Measurements from ENCODE around the gene ANKRD63.
A peak's percentile ranks its signal among the peaks of the same experiment; 100 is the strongest.

Gene ANKRD63

DNA sequence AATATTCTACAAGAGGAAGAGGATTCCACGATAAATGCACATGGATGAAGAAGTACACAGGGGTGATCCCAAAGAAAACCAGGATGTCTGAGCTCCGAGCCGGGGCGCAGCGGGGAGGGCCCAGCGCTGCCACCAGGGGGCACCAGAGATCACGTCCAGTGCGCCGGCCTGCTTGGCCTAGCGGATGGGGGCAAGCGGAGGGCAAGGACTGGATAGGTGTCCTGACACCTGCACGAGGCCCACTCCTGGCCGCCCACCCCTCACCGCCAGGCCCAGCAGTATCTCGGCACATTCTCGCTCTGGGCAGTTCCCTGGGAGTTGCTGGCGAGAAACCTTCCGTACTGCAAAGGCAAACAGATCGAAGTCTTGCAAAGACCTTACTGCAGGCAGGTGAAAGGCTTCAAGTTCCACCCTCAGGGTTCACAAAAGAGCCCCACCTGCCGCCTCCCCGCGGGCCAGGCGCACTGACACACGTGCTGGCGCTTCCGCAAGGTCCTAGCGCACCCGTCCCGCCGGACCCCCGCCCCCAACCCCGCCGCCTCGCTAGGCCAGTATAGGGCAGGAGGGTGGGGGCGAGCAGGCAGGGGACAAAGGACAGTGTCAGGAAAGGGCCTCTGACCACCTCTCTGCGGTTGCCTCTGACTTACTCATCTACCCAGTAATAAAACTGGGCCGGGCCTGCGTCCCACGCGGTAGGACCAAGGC is 3.3 kb downstream of the ANKRD63 start:
- Histone ChIP-seq H3K36me3 (ENCODE audit: control insufficient read depth, insufficient read depth, low read length) (no peaks in the 10 kb centered on the region), H3K79me2 (ENCODE audit: control insufficient read depth, insufficient read depth, low read length) (no peaks in the 10 kb centered on the region), H3K23ac (ENCODE audit: low read length) (no peak overlapping the region), H3K18ac (ENCODE audit: low read length) (no peak overlapping the region), H3K9ac (ENCODE audit: low read length) (no peak overlapping the region), H2BK15ac (replicated peaks; ENCODE audit: low read depth) (no peak overlapping the region), H4K8ac (ENCODE audit: low read depth, low read length) (no peak overlapping the region), H3K27me3 (ENCODE audit: insufficient read depth, low read length, poor library complexity) (peaks cover 21% of the 10 kb centered on the region), H3K4ac (ENCODE audit: low read depth, low read length) (no peak overlapping the region), H3K4me2 (ENCODE audit: low read length) (no peak overlapping the region), H3K27ac (ENCODE audit: low read depth, low read length) (no peak overlapping the region), H2BK120ac (ENCODE audit: low read depth, low read length) (no peak overlapping the region), H3K4me3 (ENCODE audit: low read length) (no peak overlapping the region), H3K56ac (ENCODE audit: low read length) (no peak overlapping the region), H3K79me1 (ENCODE audit: low read length) (no peaks in the 10 kb centered on the region), H2BK5ac (ENCODE audit: low read length) (no peak overlapping the region), H2AK5ac (ENCODE audit: low read length) (no peak overlapping the region), H3K4me1 (ENCODE audit: control insufficient read depth, low read depth, low read length) (peaks cover 4% of the 10 kb centered on the region), H4K5ac (ENCODE audit: low read length) (no peak overlapping the region)
- peak; percentile 78 for DNase-seq
- no CpG with 5 or more reads among the region's 40 CpGs for WGBS (ENCODE audit: extremely low coverage, insufficient coverage, low lambda C conversion rate)

DNA sequence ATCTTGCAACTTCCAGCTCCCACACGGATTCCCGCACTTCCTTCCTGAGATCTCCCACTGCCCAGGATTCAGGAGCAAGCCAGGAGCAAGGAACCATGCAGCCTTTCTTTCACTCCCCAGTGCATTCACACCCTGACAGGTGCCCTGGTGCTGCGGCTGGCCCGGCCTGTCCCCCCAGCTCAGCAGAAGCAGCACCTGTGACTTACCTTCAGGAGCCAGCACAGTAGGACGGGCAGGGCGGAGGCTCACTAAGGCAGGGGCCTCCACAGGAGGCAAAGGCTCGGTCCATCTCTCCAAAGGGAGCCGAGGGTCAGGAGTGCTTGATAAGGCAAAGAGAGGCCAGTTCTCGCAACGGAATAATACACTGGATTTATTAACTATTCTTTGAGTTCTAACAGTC is 4.8 kb downstream of the ANKRD63 start:
- Histone ChIP-seq H3K79me2 (ENCODE audit: control insufficient read depth, insufficient read depth, low read length) (no peaks in the 10 kb centered on the region), H3K4me1 (ENCODE audit: control insufficient read depth, low read depth, low read length) (peaks cover 4% of the 10 kb centered on the region), H3K27me3 (ENCODE audit: insufficient read depth, low read length, poor library complexity) (peaks cover 12% of the 10 kb centered on the region), H3K23ac (ENCODE audit: low read length) (no peak overlapping the region), H2BK120ac (ENCODE audit: low read depth, low read length) (no peak overlapping the region), H3K4ac (ENCODE audit: low read depth, low read length) (no peak overlapping the region), H3K4me3 (ENCODE audit: low read length) (no peak overlapping the region), H3K27ac (ENCODE audit: low read depth, low read length) (no peak overlapping the region), H3K79me1 (ENCODE audit: low read length) (no peaks in the 10 kb centered on the region), H2BK5ac (ENCODE audit: low read length) (no peak overlapping the region), H2AK5ac (ENCODE audit: low read length) (no peak overlapping the region), H3K56ac (ENCODE audit: low read length) (no peak overlapping the region), H4K8ac (ENCODE audit: low read depth, low read length) (no peak overlapping the region), H3K36me3 (ENCODE audit: control insufficient read depth, insufficient read depth, low read length) (no peaks in the 10 kb centered on the region), H4K5ac (ENCODE audit: low read length) (no peak overlapping the region), H3K9ac (ENCODE audit: low read length) (no peak overlapping the region), H3K18ac (ENCODE audit: low read length) (no peak overlapping the region), H2BK15ac (replicated peaks; ENCODE audit: low read depth) (no peak overlapping the region), H3K4me2 (ENCODE audit: low read length) (no peak overlapping the region)
- no peak for DNase-seq
- WGBS (ENCODE audit: extremely low coverage, insufficient coverage, low lambda C conversion rate), result no CpG with 5 or more reads among the region's 10 CpGs

DNA sequence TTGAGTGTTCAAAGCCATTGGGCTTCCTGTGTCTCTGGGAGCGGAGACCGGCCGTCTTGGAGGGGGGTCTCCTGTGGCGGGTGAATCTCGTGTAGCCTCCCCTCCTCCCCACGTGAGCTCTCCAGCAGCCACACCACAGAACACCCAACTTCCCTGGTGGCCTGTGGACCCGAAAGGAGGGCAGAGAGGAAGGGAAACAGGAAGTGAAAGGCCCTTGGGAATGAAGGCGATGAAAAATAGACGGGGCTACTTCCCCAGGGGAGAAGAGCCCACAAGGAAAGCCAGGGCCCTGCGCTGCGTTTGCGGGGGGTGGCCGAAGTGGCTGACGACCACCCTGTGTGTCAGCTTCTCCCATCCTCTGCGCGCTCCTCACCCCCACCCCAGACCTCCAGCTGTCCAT is 5.4 kb downstream of the ANKRD63 start:
- Histone ChIP-seq H3K36me3 (ENCODE audit: control insufficient read depth, insufficient read depth, low read length) (no peaks in the 10 kb centered on the region), H2AK5ac (ENCODE audit: low read length) (no peak overlapping the region), H2BK120ac (ENCODE audit: low read depth, low read length) (no peak overlapping the region), H3K56ac (ENCODE audit: low read length) (no peak overlapping the region), H2BK5ac (ENCODE audit: low read length) (no peak overlapping the region), H3K9ac (ENCODE audit: low read length) (no peak overlapping the region), H3K27me3 (ENCODE audit: insufficient read depth, low read length, poor library complexity) (peaks cover 12% of the 10 kb centered on the region), H3K27ac (ENCODE audit: low read depth, low read length) (no peak overlapping the region), H2BK15ac (replicated peaks; ENCODE audit: low read depth) (no peak overlapping the region), H3K4me1 (ENCODE audit: control insufficient read depth, low read depth, low read length) (peaks cover 4% of the 10 kb centered on the region), H3K4me3 (ENCODE audit: low read length) (no peak overlapping the region), H3K79me1 (ENCODE audit: low read length) (no peaks in the 10 kb centered on the region), H3K79me2 (ENCODE audit: control insufficient read depth, insufficient read depth, low read length) (no peaks in the 10 kb centered on the region), H4K5ac (ENCODE audit: low read length) (no peak overlapping the region), H4K8ac (ENCODE audit: low read depth, low read length) (no peak overlapping the region), H3K4me2 (ENCODE audit: low read length) (no peak overlapping the region), H3K23ac (ENCODE audit: low read length) (no peak overlapping the region), H3K4ac (ENCODE audit: low read depth, low read length) (no peak overlapping the region), H3K18ac (ENCODE audit: low read length) (no peak overlapping the region)
- WGBS (ENCODE audit: extremely low coverage, insufficient coverage, low lambda C conversion rate), result no CpG with 5 or more reads among the region's 16 CpGs
- no peak for DNase-seq

DNA sequence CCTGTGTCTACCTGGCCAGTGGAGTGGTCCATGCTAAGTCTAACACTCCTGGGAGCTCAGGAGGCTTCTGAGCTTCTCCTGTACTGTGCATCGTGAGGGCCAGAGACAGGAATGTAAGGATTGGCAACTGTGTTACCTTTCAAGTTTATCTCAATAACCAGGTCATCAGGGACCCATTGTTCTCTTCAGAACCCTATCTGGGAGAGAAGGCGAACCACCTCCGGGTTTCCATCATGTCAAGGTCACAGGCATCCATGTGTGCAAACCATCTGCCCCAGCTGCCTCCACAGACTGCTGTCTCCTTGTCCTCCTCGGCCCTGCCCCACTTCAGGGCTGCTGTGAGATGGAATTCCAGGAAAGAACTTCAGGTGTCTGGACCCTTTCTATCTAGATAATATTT is 5.9 kb downstream of the ANKRD63 start:
- Histone ChIP-seq H2AK5ac (ENCODE audit: low read length) (no peak overlapping the region), H3K79me1 (ENCODE audit: low read length) (no peaks in the 10 kb centered on the region), H4K8ac (ENCODE audit: low read depth, low read length) (no peak overlapping the region), H3K4me2 (ENCODE audit: low read length) (no peak overlapping the region), H3K23ac (ENCODE audit: low read length) (no peak overlapping the region), H2BK5ac (ENCODE audit: low read length) (no peak overlapping the region), H3K79me2 (ENCODE audit: control insufficient read depth, insufficient read depth, low read length) (no peaks in the 10 kb centered on the region), H2BK120ac (ENCODE audit: low read depth, low read length) (no peak overlapping the region), H3K18ac (ENCODE audit: low read length) (no peak overlapping the region), H2BK15ac (replicated peaks; ENCODE audit: low read depth) (no peak overlapping the region), H3K4ac (ENCODE audit: low read depth, low read length) (no peak overlapping the region), H3K36me3 (ENCODE audit: control insufficient read depth, insufficient read depth, low read length) (no peaks in the 10 kb centered on the region), H4K5ac (ENCODE audit: low read length) (no peak overlapping the region), H3K4me1 (ENCODE audit: control insufficient read depth, low read depth, low read length) (peaks cover 4% of the 10 kb centered on the region), H3K56ac (ENCODE audit: low read length) (no peak overlapping the region), H3K27me3 (ENCODE audit: insufficient read depth, low read length, poor library complexity) (peaks cover 12% of the 10 kb centered on the region), H3K27ac (ENCODE audit: low read depth, low read length) (no peak overlapping the region), H3K9ac (ENCODE audit: low read length) (no peak overlapping the region), H3K4me3 (ENCODE audit: low read length) (no peak overlapping the region)
- DNase-seq, result no peak
- WGBS (ENCODE audit: extremely low coverage, insufficient coverage, low lambda C conversion rate), result no CpG with 5 or more reads among the region's 4 CpGs

DNA sequence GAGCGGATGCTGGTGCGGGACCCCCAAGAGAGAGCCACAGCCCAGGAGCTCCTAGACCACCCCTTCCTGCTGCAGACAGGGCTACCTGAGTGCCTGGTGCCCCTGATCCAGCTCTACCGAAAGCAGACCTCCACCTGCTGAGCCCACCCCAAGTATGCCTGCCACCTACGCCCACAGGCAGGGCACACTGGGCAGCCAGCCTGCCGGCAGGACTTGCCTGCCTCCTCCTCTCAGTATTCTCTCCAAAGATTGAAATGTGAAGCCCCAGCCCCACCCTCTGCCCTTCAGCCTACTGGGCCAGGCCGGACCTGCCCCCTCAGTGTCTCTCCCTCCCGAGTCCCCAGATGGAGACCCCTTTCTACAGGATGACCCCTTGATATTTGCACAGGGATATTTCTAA is 6.9 kb downstream of the ANKRD63 start:
- Histone ChIP-seq H4K8ac (ENCODE audit: low read depth, low read length) (no peak overlapping the region), H3K4me1 (ENCODE audit: control insufficient read depth, low read depth, low read length) (peaks cover 4% of the 10 kb centered on the region), H2BK5ac (ENCODE audit: low read length) (no peak overlapping the region), H3K4ac (ENCODE audit: low read depth, low read length) (no peak overlapping the region), H3K79me1 (ENCODE audit: low read length) (no peaks in the 10 kb centered on the region), H2BK120ac (ENCODE audit: low read depth, low read length) (no peak overlapping the region), H3K9ac (ENCODE audit: low read length) (no peak overlapping the region), H3K18ac (ENCODE audit: low read length) (no peak overlapping the region), H3K23ac (ENCODE audit: low read length) (no peak overlapping the region), H4K5ac (ENCODE audit: low read length) (no peak overlapping the region), H3K36me3 (ENCODE audit: control insufficient read depth, insufficient read depth, low read length) (no peaks in the 10 kb centered on the region), H3K4me3 (ENCODE audit: low read length) (no peak overlapping the region), H2BK15ac (replicated peaks; ENCODE audit: low read depth) (no peak overlapping the region), H3K56ac (ENCODE audit: low read length) (no peak overlapping the region), H3K27me3 (ENCODE audit: insufficient read depth, low read length, poor library complexity) (peaks cover 6% of the 10 kb centered on the region), H3K4me2 (ENCODE audit: low read length) (no peak overlapping the region), H3K27ac (ENCODE audit: low read depth, low read length) (no peak overlapping the region), H2AK5ac (ENCODE audit: low read length) (no peak overlapping the region), H3K79me2 (ENCODE audit: control insufficient read depth, insufficient read depth, low read length) (no peaks in the 10 kb centered on the region)
- no peak for DNase-seq
- WGBS (ENCODE audit: extremely low coverage, insufficient coverage, low lambda C conversion rate), result no CpG with 5 or more reads among the region's 7 CpGs

DNA sequence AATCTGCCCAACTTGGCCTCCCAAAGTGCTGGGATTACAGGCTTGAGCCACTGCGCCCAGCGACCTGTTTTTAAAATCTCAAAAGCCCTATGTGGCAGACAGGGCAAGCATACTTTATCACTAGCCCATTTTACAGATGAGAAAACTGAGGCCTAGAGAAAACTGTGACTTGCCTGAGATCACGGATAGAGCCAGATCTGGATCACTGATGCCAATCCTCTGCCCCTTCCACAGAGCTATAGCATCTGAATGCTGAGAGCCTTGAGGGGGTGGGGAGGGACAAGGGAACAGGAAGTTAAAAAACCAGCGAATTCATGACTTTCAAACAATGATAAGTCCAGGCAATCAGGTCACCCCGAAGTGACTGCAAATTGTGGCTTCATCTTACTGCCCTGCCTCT is 7.3 kb downstream of the ANKRD63 start:
- Histone ChIP-seq H2BK5ac (ENCODE audit: low read length) (no peak overlapping the region), H2BK120ac (ENCODE audit: low read depth, low read length) (no peak overlapping the region), H2AK5ac (ENCODE audit: low read length) (no peak overlapping the region), H3K36me3 (ENCODE audit: control insufficient read depth, insufficient read depth, low read length) (no peaks in the 10 kb centered on the region), H2BK15ac (replicated peaks; ENCODE audit: low read depth) (no peak overlapping the region), H4K5ac (ENCODE audit: low read length) (no peak overlapping the region), H3K79me1 (ENCODE audit: low read length) (no peaks in the 10 kb centered on the region), H3K4me2 (ENCODE audit: low read length) (no peak overlapping the region), H3K79me2 (ENCODE audit: control insufficient read depth, insufficient read depth, low read length) (no peaks in the 10 kb centered on the region), H3K9ac (ENCODE audit: low read length) (no peak overlapping the region), H3K23ac (ENCODE audit: low read length) (no peak overlapping the region), H3K27ac (ENCODE audit: low read depth, low read length) (no peak overlapping the region), H3K27me3 (ENCODE audit: insufficient read depth, low read length, poor library complexity) (peaks cover 2% of the 10 kb centered on the region), H3K18ac (ENCODE audit: low read length) (no peak overlapping the region), H3K4ac (ENCODE audit: low read depth, low read length) (no peak overlapping the region), H3K4me3 (ENCODE audit: low read length) (no peak overlapping the region), H3K4me1 (ENCODE audit: control insufficient read depth, low read depth, low read length) (peaks cover under 1% of the 10 kb centered on the region), H3K56ac (ENCODE audit: low read length) (no peak overlapping the region), H4K8ac (ENCODE audit: low read depth, low read length) (no peak overlapping the region)
- no CpG with 5 or more reads among the region's 5 CpGs for WGBS (ENCODE audit: extremely low coverage, insufficient coverage, low lambda C conversion rate)
- DNase-seq, result no peak
